HEK293T (cell line): ENCODE results near the gene HSPG2.

Source experiments
- SP1 ChIP-seq: fragments of 450-650 bp; IDR thresholded peaks from 2 replicates; pipeline ENCODE4 v1.6.1; 2017
- TARDBP ChIP-seq: fragments of 450-650 bp; IDR thresholded peaks from 2 replicates; pipeline ENCODE4 v1.6.1; 2016

DNA sequence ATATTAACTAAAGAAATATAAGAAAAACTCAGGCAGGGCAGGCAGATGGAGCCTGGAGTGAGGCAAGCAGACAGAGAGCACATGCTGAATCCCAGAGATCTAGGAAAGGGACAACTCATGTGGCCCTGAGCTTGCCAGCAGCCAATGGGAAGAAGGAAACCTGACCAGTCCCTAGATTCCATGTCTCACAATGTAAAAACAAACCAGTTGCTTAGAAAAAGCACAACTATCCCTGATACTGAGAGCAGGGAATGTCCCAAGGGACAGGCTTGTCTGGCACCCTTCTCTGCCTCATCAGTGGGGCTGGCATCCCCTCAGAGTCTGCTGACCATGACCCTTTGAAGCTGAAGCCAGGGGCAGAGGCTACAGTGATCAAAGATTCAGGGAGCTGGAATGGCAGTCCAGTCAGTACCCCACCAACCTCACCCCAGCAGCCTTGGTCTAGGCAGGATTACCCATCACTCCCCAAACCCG, 27.8 kb downstream of the HSPG2 start:
- TF ChIP-seq TARDBP: no peak
- no peak for TF ChIP-seq SP1
